Central memory CD8-positive, alpha-beta T cell (primary cell): ENCODE data around the gene PLEKHA6.

Experiments
- ATAC-seq: fragments of 150-1000 bp; cut with Tn5 transposase; replicated peaks from 2 replicates; pipeline ENCODE4 v1.10.0; 2022; ENCODE audit warnings: mild to moderate bottlenecking, moderate FRiP score, moderate number of reproducible peaks; ENCODE audit not compliant: poor library complexity, severe bottlenecking; ENCODE audit errors: extremely low read depth
- DNase-seq, 2 donors: peaks; one replicate each; pipeline ENCODE4 v3.0.0; 2021; ENCODE audit warnings: low spot score in 2 of 2
- H3K27ac Mint-ChIP-seq: one replicate; pipeline ENCODE4 v1.8.0; 2022; ENCODE audit warnings: low read depth, mild to moderate bottlenecking, moderate library complexity, mixed read lengths
- H3K27me3 Mint-ChIP-seq: one replicate; pipeline ENCODE4 v1.8.0; 2022; ENCODE audit warnings: mixed read lengths
- H3K36me3 Mint-ChIP-seq: one replicate; pipeline ENCODE4 v1.8.0; 2022; ENCODE audit warnings: mild to moderate bottlenecking, moderate library complexity, mixed read lengths; ENCODE audit not compliant: insufficient read depth
- H3K4me1 Mint-ChIP-seq: one replicate; pipeline ENCODE4 v1.8.0; 2022; ENCODE audit warnings: mixed read lengths
- H3K4me3 Mint-ChIP-seq: one replicate; pipeline ENCODE4 v1.8.0; 2022; ENCODE audit warnings: mild to moderate bottlenecking, moderate library complexity, mixed read lengths
- H3K9me3 Mint-ChIP-seq: one replicate; pipeline ENCODE4 v1.8.0; 2022; ENCODE audit warnings: mixed read lengths

The PLEKHA6 gene

DNA sequence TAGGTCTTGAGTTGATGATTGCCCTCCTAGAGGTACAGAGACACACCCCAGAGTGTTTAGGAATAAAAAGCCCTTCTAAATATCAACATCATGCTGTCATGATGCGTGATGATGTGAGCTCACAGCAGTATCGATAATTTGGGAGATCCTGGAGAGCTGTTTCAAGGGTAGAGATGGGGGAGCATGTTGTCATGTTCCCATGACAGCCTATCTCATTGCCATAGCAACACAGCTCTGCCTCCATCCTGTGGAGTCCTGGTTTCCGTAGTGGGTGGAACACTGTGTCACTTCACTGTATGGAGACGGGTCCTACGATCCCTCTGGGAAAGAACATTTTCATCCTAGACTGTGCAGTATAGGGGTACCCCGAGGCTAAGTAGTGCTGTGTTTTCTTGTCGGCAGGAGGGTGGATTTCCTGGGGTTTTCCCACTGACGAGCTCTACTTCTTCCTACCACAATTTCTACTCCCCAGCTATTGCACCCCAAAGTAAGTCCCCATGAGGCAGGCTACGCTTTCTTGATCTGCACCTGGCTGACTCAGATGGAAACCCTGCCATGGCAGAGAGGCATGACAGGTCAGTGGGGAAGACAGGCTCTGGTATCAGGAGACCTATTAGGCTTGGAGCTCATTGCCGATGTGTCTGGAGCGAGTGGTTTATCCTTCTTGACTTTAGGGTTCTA lies 170.6 kb downstream of the PLEKHA6 start:
- ATAC-seq: no peak
- no peak overlapping the region for H3K27ac Mint-ChIP-seq

GRCh38 chr1:204186597-204186996 lies 173.1 kb downstream of the PLEKHA6 start:
- ATAC-seq (no peak), DNase-seq (no peak)
- no peaks in the 10 kb centered on the region for H3K9me3 Mint-ChIP-seq
- H3K27ac Mint-ChIP-seq: no peak overlapping the region
- no peak overlapping the region for H3K4me3 Mint-ChIP-seq
- peaks cover 38% of the 10 kb centered on the region for H3K27me3 Mint-ChIP-seq
- no peaks in the 10 kb centered on the region for H3K4me1 Mint-ChIP-seq
- no peaks in the 10 kb centered on the region for H3K36me3 Mint-ChIP-seq

More for the DNA sequence above, 170.6 kb downstream of the PLEKHA6 start:
- no peak for DNase-seq
- Mint-ChIP-seq H3K4me1 (no peaks in the 10 kb centered on the region), H3K4me3 (no peak overlapping the region), H3K9me3 (no peaks in the 10 kb centered on the region), H3K36me3 (no peaks in the 10 kb centered on the region), H3K27me3 (peaks cover 49% of the 10 kb centered on the region)

- no peaks in the 10 kb centered on the region for H3K27me3 Mint-ChIP-seq
- DNase-seq (no peak), ATAC-seq (no peak)
- H3K4me1 Mint-ChIP-seq: no peaks in the 10 kb centered on the region
- no peaks in the 10 kb centered on the region for H3K36me3 Mint-ChIP-seq
- no peak overlapping the region for H3K4me3 Mint-ChIP-seq
- no peaks in the 10 kb centered on the region for H3K9me3 Mint-ChIP-seq
- no peak overlapping the region for H3K27ac Mint-ChIP-seq
Observed at GRCh38 chr1:204181116-204181515, 178.6 kb downstream of the PLEKHA6 start.

DNA sequence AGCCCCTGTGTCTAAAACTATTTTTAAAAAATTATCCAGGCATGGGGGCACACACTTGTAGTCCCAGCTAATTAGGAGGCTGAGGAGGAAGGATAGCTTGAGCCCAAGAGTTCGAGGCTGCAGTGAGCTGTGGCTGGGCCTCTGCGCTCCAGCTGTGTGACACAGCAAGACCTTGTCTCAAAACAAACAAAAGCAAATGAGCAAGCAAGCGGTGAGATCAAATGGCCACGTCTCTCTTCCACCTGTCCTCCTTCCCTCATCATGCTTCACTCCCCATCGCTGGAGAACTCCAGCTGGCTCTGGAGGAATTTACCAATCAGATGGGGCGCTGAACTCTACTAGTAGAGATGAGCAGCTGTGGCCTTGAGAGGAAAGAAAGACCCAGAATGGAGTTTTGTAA lies 179.6 kb downstream of the PLEKHA6 start:
- no peaks in the 10 kb centered on the region for H3K36me3 Mint-ChIP-seq
- no peaks in the 10 kb centered on the region for H3K27me3 Mint-ChIP-seq
- no peak overlapping the region for H3K4me3 Mint-ChIP-seq
- no peak overlapping the region for H3K27ac Mint-ChIP-seq
- DNase-seq (no peak), ATAC-seq (no peak)
- H3K4me1 Mint-ChIP-seq: no peaks in the 10 kb centered on the region
- no peaks in the 10 kb centered on the region for H3K9me3 Mint-ChIP-seq

DNA sequence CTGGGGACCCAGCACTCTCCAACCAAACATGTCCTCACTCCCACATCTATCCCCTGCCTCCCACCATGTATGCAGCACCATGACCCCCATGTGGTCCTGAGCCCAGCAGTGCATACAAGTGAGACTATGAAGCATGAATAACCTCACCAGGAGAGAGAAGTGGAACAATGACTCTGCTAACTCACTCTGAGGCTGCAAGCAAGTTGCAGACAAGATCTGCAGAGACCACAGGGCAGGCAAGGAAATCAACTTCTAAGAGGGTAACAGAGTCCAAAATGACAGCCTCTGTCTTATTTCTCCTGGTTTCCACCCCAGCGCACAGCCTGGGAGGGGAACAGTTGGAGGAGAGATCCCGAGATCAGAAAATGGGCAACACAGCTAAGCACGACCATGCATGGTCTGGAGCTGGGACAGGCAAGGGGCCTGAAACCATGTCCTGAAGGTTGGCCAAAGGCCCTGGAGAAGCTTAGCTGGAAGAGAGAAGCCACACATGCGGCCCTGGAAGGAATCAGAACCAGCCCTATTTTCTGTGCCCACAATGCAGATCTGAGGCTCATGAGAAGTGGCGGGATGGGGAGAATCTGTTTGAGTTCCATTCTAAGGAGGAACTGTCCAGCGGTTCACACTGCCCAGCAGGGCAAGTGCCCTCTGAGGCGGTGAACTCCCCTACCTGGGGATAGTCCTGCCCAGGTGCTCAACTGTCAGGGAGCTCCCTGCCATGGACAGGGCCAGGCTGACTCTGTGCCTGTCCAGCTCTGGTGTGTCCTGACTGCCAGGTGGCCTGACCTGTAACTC lies 181.0 kb downstream of the PLEKHA6 start:
- DNase-seq (no peak), ATAC-seq (no peak)
- no peaks in the 10 kb centered on the region for H3K36me3 Mint-ChIP-seq
- no peak overlapping the region for H3K4me3 Mint-ChIP-seq
- peaks cover 3% of the 10 kb centered on the region for H3K9me3 Mint-ChIP-seq
- no peak overlapping the region for H3K27ac Mint-ChIP-seq
- H3K4me1 Mint-ChIP-seq: no peaks in the 10 kb centered on the region
- no peaks in the 10 kb centered on the region for H3K27me3 Mint-ChIP-seq

GRCh38 chr1:204177133-204177532 lies 182.6 kb downstream of the PLEKHA6 start:
- no peak for ATAC-seq

DNA sequence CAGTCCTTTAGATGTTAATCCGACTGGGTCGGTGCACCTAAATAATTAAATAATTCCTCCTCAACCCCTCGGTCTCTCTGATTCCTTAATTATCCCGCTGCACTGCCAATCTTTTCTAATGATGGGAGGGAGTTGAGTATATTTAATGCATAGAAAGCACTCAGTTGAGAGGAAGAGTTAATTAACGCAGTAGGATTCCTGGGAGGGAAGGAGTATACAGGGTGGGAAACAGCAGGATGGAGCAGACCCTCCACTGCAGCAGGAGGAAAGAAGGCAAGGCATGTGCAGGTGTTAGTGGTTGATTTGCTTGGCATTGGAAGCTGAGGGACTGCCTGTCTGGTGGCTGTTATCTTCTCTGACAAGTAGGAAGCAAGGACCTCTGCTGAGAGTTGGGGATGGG lies 183.7 kb downstream of the PLEKHA6 start:
- Mint-ChIP-seq H3K4me1 (no peaks in the 10 kb centered on the region), H3K27ac (no peak overlapping the region), H3K36me3 (no peaks in the 10 kb centered on the region), H3K9me3 (peaks cover 6% of the 10 kb centered on the region), H3K27me3 (no peaks in the 10 kb centered on the region), H3K4me3 (no peak overlapping the region)
- DNase-seq (no peak), ATAC-seq (no peak)

More at GRCh38 chr1:204177133-204177532, 182.6 kb downstream of the PLEKHA6 start:
- H3K9me3 Mint-ChIP-seq: peaks cover 6% of the 10 kb centered on the region
- no peak for DNase-seq
- no peak overlapping the region for H3K27ac Mint-ChIP-seq
- H3K4me3 Mint-ChIP-seq: no peak overlapping the region
- H3K36me3 Mint-ChIP-seq: no peaks in the 10 kb centered on the region
- no peaks in the 10 kb centered on the region for H3K27me3 Mint-ChIP-seq
- H3K4me1 Mint-ChIP-seq: no peaks in the 10 kb centered on the region

GRCh38 chr1:204174958-204175357 lies 184.8 kb downstream of the PLEKHA6 start:
- no peak overlapping the region for H3K27ac Mint-ChIP-seq
- H3K4me1 Mint-ChIP-seq: no peaks in the 10 kb centered on the region
- DNase-seq (no peak), ATAC-seq (no peak)
- H3K9me3 Mint-ChIP-seq: peaks cover 11% of the 10 kb centered on the region
- H3K27me3 Mint-ChIP-seq: no peaks in the 10 kb centered on the region
- H3K36me3 Mint-ChIP-seq: no peaks in the 10 kb centered on the region
- no peak overlapping the region for H3K4me3 Mint-ChIP-seq

DNA sequence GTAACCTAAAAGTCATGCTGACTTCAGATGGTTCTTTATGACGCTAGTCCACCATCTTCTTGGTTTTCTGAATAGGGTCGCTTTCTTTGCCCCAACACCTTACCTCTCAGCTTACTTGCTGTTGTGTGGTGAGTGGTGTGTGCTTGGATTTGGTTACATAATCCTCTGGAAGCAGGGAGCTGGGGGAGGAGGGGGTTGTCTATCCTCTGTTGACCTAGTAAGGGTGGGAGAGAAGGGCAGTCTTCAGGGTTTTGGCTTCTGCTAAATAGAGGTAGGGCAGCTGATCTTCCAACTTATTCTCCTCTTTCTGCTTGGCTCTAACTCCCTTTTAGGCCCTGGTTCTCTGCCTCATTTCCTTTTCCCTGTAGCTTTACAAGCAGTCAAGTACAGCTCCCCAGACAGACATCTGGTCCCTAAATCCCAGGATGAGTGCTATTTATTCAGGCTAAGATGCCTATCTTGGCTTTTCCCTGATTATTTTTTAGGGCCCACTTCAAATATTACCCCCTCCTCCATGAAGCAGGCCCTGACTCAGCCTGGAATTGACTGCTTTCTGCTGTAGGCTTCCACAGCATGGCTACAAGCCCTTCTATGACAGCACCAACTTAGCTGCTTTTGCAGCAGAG lies 187.2 kb downstream of the PLEKHA6 start:
- no peaks in the 10 kb centered on the region for H3K36me3 Mint-ChIP-seq
- no peak for ATAC-seq

DNA sequence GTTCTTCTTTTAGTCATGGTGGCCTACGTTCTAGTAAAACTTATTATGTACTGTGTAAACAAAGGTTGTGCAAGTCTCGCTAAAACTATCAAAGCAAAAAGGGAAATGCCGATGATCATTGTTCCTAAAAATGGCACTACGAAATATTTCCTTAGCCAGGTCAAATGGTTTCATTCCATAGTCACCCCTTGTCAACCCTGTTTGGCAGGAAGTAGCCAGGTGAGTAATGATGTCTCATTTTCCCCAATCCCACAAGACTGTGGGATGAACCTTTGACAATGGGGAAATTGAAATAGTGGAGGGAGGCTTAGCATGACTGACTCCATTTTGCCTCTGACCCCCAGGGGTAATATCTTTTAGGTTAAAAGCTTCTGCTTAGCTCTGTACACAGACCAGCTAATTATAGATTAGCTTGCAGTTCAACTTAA lies 188.0 kb downstream of the PLEKHA6 start:
- Mint-ChIP-seq H3K4me3 (no peak overlapping the region), H3K27me3 (no peaks in the 10 kb centered on the region), H3K9me3 (peaks cover 16% of the 10 kb centered on the region), H3K36me3 (no peaks in the 10 kb centered on the region), H3K4me1 (no peaks in the 10 kb centered on the region), H3K27ac (no peak overlapping the region)
- DNase-seq (no peak), ATAC-seq (no peak)

More for the DNA sequence above, 187.2 kb downstream of the PLEKHA6 start:
- H3K9me3 Mint-ChIP-seq: peaks cover 12% of the 10 kb centered on the region
- H3K4me3 Mint-ChIP-seq: no peak overlapping the region
- DNase-seq: no peak
- no peak overlapping the region for H3K27ac Mint-ChIP-seq
- no peaks in the 10 kb centered on the region for H3K4me1 Mint-ChIP-seq
- no peaks in the 10 kb centered on the region for H3K27me3 Mint-ChIP-seq

DNA sequence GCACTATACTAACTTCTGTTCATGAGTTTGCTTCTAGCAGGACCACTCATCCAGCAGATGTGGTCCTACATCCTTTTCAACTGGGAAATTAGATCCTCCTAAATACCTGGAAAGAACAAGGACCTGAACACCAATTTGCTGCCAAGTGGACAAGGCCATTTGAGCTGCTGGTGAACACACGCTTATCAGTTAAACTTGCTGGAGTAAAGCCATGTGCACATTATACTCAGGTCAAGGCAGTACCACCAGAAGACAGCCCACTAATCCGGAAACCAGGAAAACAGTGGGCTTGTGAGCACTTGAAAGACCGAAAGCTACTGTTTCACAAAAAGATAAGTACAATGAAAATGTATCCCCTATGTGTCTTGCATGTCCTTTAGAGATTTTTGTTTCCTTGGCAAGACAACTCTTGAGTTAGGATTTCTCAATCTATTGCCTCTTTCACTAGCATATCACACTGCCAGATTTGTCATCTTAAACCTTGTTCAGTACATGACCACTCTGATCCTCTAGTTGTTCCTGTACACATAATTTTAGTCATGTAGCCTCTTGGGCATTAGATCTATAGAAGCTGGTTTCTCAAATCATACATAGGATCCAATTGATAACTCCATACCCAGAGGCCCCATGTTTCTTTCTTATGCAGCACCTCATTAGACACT lies 189.1 kb downstream of the PLEKHA6 start:
- H3K9me3 Mint-ChIP-seq: peaks cover 16% of the 10 kb centered on the region
- DNase-seq: no peak
- H3K27me3 Mint-ChIP-seq: peaks cover 10% of the 10 kb centered on the region
- no peak overlapping the region for H3K4me3 Mint-ChIP-seq
- H3K27ac Mint-ChIP-seq: no peak overlapping the region
- H3K4me1 Mint-ChIP-seq: no peaks in the 10 kb centered on the region
- H3K36me3 Mint-ChIP-seq: no peaks in the 10 kb centered on the region
- ATAC-seq: no peak

DNA sequence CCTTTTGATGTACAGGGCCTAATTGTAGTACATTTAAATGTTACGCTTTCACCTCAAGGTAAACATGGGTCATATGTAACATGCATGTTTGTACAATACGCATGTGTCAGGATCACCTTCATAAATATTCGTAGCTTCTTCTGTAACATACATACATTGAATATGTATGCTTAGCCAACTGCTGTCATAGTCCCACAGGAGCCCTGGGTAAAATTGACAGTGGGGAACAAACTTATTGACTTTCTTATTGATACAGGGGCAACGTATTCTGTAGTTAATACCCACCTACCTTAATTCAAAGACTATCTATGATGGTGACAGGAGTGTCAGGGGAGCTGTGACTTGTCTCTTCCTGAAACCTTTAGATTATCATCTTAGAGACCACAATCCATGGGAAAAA lies 189.9 kb downstream of the PLEKHA6 start:
- H3K27me3 Mint-ChIP-seq: peaks cover 18% of the 10 kb centered on the region
- peaks cover 16% of the 10 kb centered on the region for H3K9me3 Mint-ChIP-seq
- H3K36me3 Mint-ChIP-seq: no peaks in the 10 kb centered on the region
- no peak for DNase-seq
- H3K27ac Mint-ChIP-seq: no peak overlapping the region
- no peaks in the 10 kb centered on the region for H3K4me1 Mint-ChIP-seq
- no peak for ATAC-seq
- no peak overlapping the region for H3K4me3 Mint-ChIP-seq
